Keratinocyte (primary cell): Measurements from ENCODE around the gene INPP5A. TPM values are rescaled to one million over a fixed set of nuclear protein-coding genes. Genes with fewer than 3 reads are reported as not detected.

ENCODE experiments used
- DNase-seq: peaks from one replicate; pipeline ENCODE4 v3.0.0-alpha.2; 2011; ENCODE audit warnings: low read depth, missing footprints, low spot score
- FAIRE-seq: peaks from 2 replicates; lab custom pipeline; 2011; peaks lifted over from hg19 to GRCh38; lab: Jason Lieb, UNC
- H2AFZ ChIP-seq: 2 replicates; pipeline ENCODE4 v1.6.0; 2012; ENCODE audit warnings: low read length, control low read depth, inconsistent platforms; ENCODE audit not compliant: control insufficient read depth
- H3K27ac ChIP-seq: 2 replicates; pipeline ENCODE4 v1.5.1; 2011; ENCODE audit warnings: low read length; ENCODE audit not compliant: control insufficient read depth, insufficient read depth
- H3K27me3 ChIP-seq: 3 replicates; pipeline ENCODE4 v1.6.0; 2011; ENCODE audit warnings: low read length; ENCODE audit not compliant: control insufficient read depth, insufficient read depth; ENCODE audit errors: extremely low read depth
- H3K36me3 ChIP-seq, 2 experiments: 2 replicates in 1 of 2; 3 replicates in 1 of 2; pipeline ENCODE4 v1.5.1; 2011; ENCODE audit warnings: low read length in 2 of 2, mild to moderate bottlenecking in 1 of 2; ENCODE audit not compliant: control insufficient read depth in 2 of 2, insufficient read depth in 2 of 2; ENCODE audit errors: extremely low read depth in 1 of 2
- H3K4me1 ChIP-seq: 3 replicates; pipeline ENCODE4 v1.5.1; 2011; ENCODE audit warnings: low read length; ENCODE audit not compliant: control insufficient read depth, insufficient read depth; ENCODE audit errors: extremely low read depth
- H3K4me2 ChIP-seq: 3 replicates; pipeline ENCODE4 v1.6.0; 2011; ENCODE audit warnings: low read depth, low read length; ENCODE audit not compliant: control insufficient read depth, insufficient read depth; ENCODE audit errors: extremely low read depth
- H3K4me3 ChIP-seq, 3 experiments: fragments of 200-600 bp in 1 of 3; sonication (generic) in 1 of 3; 2 replicates in 2 of 3; 3 replicates in 1 of 3; pipeline ENCODE4 v1.5.1; 2011 to 2016; ENCODE audit warnings: low read length in 3 of 3, mild to moderate bottlenecking in 3 of 3, control low read depth in 2 of 3, inconsistent platforms in 1 of 3, low read depth in 1 of 3, mixed read lengths in 1 of 3, mixed run types in 1 of 3, moderate library complexity in 1 of 3; ENCODE audit not compliant: control insufficient read depth in 2 of 3, insufficient read depth in 2 of 3; ENCODE audit errors: extremely low read depth in 1 of 3
- H3K79me2 ChIP-seq: 2 replicates; pipeline ENCODE4 v1.6.0; 2012; ENCODE audit warnings: low read length; ENCODE audit not compliant: control insufficient read depth, insufficient read depth
- H3K9ac ChIP-seq: 3 replicates; pipeline ENCODE4 v1.6.0; 2011; ENCODE audit warnings: low read length; ENCODE audit not compliant: control insufficient read depth, insufficient read depth; ENCODE audit errors: extremely low read depth
- H3K9me1 ChIP-seq: 3 replicates; pipeline ENCODE4 v1.6.0; 2011; ENCODE audit warnings: low read length; ENCODE audit not compliant: control insufficient read depth, insufficient read depth; ENCODE audit errors: extremely low read depth
- H3K9me3 ChIP-seq: 2 replicates; pipeline ENCODE4 v1.5.1; 2012; ENCODE audit warnings: low read depth, low read length; ENCODE audit not compliant: control insufficient read depth
- H4K20me1 ChIP-seq: 3 replicates; pipeline ENCODE4 v1.6.0; 2011; ENCODE audit warnings: low read length; ENCODE audit not compliant: control insufficient read depth, insufficient read depth; ENCODE audit errors: extremely low read depth
- CTCF ChIP-seq, 3 experiments: IDR thresholded peaks in 1 of 3; conservative IDR thresholded peaks in 1 of 3; optimal IDR thresholded peaks in 1 of 3; 2 replicates in 2 of 3; 3 replicates in 1 of 3; pipeline versions ENCODE3 to v1.5.1; 2011; ENCODE audit warnings: low read length in 3 of 3, mild to moderate bottlenecking in 3 of 3, moderate library complexity in 2 of 3, control low read depth in 1 of 3, inconsistent platforms in 1 of 3; ENCODE audit not compliant: insufficient read depth in 2 of 3; ENCODE audit errors: extremely low read depth in 1 of 3
- EZH2 ChIP-seq: IDR thresholded peaks from one replicate; pipeline ENCODE4 v1.6.1; 2012; ENCODE audit warnings: inconsistent platforms, mild to moderate bottlenecking, low read length, moderate library complexity
- dilution Hi-C: fragments of 300-500 bp; cut with MboI; formaldehyde crosslinking; loops from one replicate; pipeline ENCODE4 v1.7.0; 2020; ENCODE audit warnings: low sequenced_read_pairs; ENCODE audit not compliant: extremely low pct_ligation_motif_present
- polyA plus RNA-seq, 5 experiments: library from polyadenylated mRNA; depleted of rRNA in 3 of 5; stranded (reverse) in 3 of 5; stranded (forward) in 1 of 5; unstranded in 1 of 5; fragments of >200 nt; gene quantifications; 1 replicate in 1 of 5; 2 replicates in 3 of 5; 3 replicates in 1 of 5; pipeline versions ENCODE4 v1.2.1 to v1.2.3, GENCODE V29; 2011 to 2012; ENCODE audit warnings: missing spikeins in 2 of 5, low read depth in 1 of 5, low replicate concordance in 1 of 5

INPP5A gene
- polyA plus RNA-seq, 1 donor (not counting 4 experiments of a cell fraction or from before 2014, with no cell fraction given) = 11.2 TPM

GRCh38 chr10:132755166-132755711 lies 217.7 kb downstream of the INPP5A start:
- FAIRE-seq = no peak
- DNase-seq = no peak
- H3K4me3 ChIP-seq = no peak overlapping the region
- H3K4me2 ChIP-seq = no peak overlapping the region
- TF ChIP-seq CTCF (optimal IDR thresholded peaks at IDR 0.05 in 1 of 3, IDR thresholded peaks at IDR 0.05 in 1 of 3, conservative IDR thresholded peaks at IDR 0.05 in 1 of 3; ENCODE audit: extremely low read depth in 1 of 3, insufficient read depth in 2 of 3, low read length in 3 of 3) (no peak), EZH2 (no peak)
- H3K9me1 ChIP-seq = no peaks in the 10 kb centered on the region
- H3K27me3 ChIP-seq = no peaks in the 10 kb centered on the region
- no peak overlapping the region for H3K9ac ChIP-seq
- no peaks in the 10 kb centered on the region for H3K4me1 ChIP-seq
- dilution Hi-C loops = no loop called here
- H4K20me1 ChIP-seq = no peaks in the 10 kb centered on the region
- peaks cover 0 to 4% of the 10 kb centered on the region in 2 experiments for H3K36me3 ChIP-seq
- peaks cover 4% of the 10 kb centered on the region for H3K9me3 ChIP-seq
- no peak overlapping the region for H2AFZ ChIP-seq
- no peaks in the 10 kb centered on the region for H3K79me2 ChIP-seq
- H3K27ac ChIP-seq = no peak overlapping the region

GRCh38 chr10:132756591-132756990 lies 219.0 kb downstream of the INPP5A start:
- Histone ChIP-seq H3K9me1 (no peaks in the 10 kb centered on the region), H3K9me3 (peaks cover 4% of the 10 kb centered on the region), H2AFZ (no peak overlapping the region), H3K4me1 (no peaks in the 10 kb centered on the region), H3K36me3 (no peaks in the 10 kb centered on the region), H3K4me2 (no peak overlapping the region), H3K27ac (no peak overlapping the region), H3K27me3 (no peaks in the 10 kb centered on the region), H3K9ac (no peak overlapping the region), H4K20me1 (no peaks in the 10 kb centered on the region), H3K79me2 (no peaks in the 10 kb centered on the region), H3K4me3 (no peak overlapping the region)
- dilution Hi-C loops = no loop called here
- no peak for DNase-seq
- TF ChIP-seq CTCF (optimal IDR thresholded peaks at IDR 0.05 in 1 of 3, IDR thresholded peaks at IDR 0.05 in 1 of 3, conservative IDR thresholded peaks at IDR 0.05 in 1 of 3; ENCODE audit: extremely low read depth in 1 of 3, insufficient read depth in 2 of 3, low read length in 3 of 3) = no peak
- no peak for TF ChIP-seq EZH2
- FAIRE-seq = no peak
